Measurements from ENCODE around the gene HBZ.
A peak's percentile ranks its signal among the peaks of the same experiment; 100 is the strongest.

DNA sequence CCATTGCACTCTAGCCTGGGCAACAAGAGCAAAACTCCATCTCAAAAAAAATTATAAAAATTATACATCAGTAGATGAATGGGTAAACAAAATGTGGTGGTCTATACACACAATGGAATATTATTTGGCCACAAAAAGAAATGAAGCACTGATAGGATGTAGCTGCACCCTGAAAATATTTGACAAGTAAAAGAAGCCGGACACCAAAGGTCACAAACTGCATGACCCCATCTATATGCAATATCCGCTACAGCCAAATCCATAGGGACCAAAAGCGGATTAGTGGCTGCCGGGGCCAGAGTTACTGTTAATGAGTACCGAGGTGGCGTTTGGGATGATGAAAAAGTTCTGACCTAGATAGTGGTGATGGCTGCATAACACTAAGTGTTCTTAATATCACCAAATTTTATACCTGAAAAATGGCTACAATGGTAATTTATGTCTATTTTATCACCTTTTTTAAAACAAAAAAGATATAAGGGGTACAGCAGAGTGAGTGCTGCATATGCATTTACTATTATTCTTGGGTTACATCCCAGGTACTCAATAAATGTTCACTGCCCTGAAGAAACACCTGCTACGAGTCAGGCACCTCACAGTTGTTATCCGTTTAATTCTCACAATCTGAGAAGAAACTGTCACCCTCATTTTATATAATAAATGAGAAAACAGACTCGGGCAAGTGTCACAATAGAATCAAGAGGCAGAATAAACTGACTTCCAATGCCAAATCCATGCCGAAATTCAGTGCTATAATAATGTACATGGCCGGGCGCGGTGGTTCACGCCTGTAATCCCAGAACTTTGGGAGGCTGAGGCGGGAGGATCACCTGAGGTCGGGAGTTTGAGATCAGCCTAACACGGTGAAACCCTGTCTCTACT, 27.0 kb downstream of the HBZ start:
- TF ChIP-seq CEBPB (IDR thresholded peaks at IDR 0.05; ENCODE audit: low read depth, low read length): no peak
- TF ChIP-seq, protein P1, sequence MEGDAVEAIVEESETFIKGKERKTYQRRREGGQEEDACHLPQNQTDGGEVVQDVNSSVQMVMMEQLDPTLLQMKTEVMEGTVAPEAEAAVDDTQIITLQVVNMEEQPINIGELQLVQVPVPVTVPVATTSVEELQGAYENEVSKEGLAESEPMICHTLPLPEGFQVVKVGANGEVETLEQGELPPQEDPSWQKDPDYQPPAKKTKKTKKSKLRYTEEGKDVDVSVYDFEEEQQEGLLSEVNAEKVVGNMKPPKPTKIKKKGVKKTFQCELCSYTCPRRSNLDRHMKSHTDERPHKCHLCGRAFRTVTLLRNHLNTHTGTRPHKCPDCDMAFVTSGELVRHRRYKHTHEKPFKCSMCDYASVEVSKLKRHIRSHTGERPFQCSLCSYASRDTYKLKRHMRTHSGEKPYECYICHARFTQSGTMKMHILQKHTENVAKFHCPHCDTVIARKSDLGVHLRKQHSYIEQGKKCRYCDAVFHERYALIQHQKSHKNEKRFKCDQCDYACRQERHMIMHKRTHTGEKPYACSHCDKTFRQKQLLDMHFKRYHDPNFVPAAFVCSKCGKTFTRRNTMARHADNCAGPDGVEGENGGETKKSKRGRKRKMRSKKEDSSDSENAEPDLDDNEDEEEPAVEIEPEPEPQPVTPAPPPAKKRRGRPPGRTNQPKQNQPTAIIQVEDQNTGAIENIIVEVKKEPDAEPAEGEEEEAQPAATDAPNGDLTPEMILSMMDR (IDR thresholded peaks at IDR 0.05; ENCODE audit: control extremely low read depth in 1 of 3, insufficient read depth in 1 of 3, low read depth in 1 of 3, low read length in 3 of 3): no peak
- TF ChIP-seq GABPA (IDR thresholded peaks at IDR 0.05; ENCODE audit: borderline replicate concordance, insufficient read depth, low read length): no peak
- TF ChIP-seq, protein P2, sequence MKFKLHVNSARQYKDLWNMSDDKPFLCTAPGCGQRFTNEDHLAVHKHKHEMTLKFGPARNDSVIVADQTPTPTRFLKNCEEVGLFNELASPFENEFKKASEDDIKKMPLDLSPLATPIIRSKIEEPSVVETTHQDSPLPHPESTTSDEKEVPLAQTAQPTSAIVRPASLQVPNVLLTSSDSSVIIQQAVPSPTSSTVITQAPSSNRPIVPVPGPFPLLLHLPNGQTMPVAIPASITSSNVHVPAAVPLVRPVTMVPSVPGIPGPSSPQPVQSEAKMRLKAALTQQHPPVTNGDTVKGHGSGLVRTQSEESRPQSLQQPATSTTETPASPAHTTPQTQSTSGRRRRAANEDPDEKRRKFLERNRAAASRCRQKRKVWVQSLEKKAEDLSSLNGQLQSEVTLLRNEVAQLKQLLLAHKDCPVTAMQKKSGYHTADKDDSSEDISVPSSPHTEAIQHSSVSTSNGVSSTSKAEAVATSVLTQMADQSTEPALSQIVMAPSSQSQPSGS (IDR thresholded peaks at IDR 0.05; ENCODE audit: low read length): no peak
- no peak for TF ChIP-seq POLR2AphosphoS5 (IDR thresholded peaks at IDR 0.05; ENCODE audit: low read depth, low read length)
- no peak for TF ChIP-seq POLR2A (IDR thresholded peaks at IDR 0.05; ENCODE audit: control extremely low read depth in 1 of 2, low read depth in 2 of 2, low read length in 2 of 2)
- peak; percentile 22 for TF ChIP-seq EZH2 (IDR thresholded peaks at IDR 0.05; ENCODE audit: low read depth, low read length, severe bottlenecking)
- TF ChIP-seq, protein P3, sequence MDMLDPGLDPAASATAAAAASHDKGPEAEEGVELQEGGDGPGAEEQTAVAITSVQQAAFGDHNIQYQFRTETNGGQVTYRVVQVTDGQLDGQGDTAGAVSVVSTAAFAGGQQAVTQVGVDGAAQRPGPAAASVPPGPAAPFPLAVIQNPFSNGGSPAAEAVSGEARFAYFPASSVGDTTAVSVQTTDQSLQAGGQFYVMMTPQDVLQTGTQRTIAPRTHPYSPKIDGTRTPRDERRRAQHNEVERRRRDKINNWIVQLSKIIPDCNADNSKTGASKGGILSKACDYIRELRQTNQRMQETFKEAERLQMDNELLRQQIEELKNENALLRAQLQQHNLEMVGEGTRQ (IDR thresholded peaks at IDR 0.05; ENCODE audit: low read length): no peak
- no peak for TF ChIP-seq EP300 (IDR thresholded peaks at IDR 0.05; ENCODE audit: borderline replicate concordance in 1 of 2, low read depth in 2 of 2, low read length in 2 of 2)
- no peak for TF ChIP-seq YY1 (IDR thresholded peaks at IDR 0.05; ENCODE audit: low read depth, low read length)
- no peak for TF ChIP-seq GTF2F1 (IDR thresholded peaks at IDR 0.05; ENCODE audit: borderline replicate concordance, low read depth, low read length)
- TF ChIP-seq JUND (IDR thresholded peaks at IDR 0.05; ENCODE audit: low read length): no peak
- TF ChIP-seq CHD1 (IDR thresholded peaks at IDR 0.05; ENCODE audit: low read depth, low read length): no peak
